CD1c-positive myeloid dendritic cell (primary cell): ENCODE data around the gene PALM2AKAP2.

Experiments
- DNase-seq: peaks from one replicate; pipeline ENCODE4 v3.0.0-alpha.2; 2016; ENCODE audit errors: extremely low spot score

Gene PALM2AKAP2

GRCh38 chr9:109779711-109780452 is at the start of gene PALM2AKAP2:
PALM2AKAP2 (plus strand) TSS chr9:109780198; CDS start chr9:109780489, 291 bp downstream.
- DNase-seq = no peak

GRCh38 chr9:109730228-109730627 is 49.8 kb upstream of the PALM2AKAP2 start:
- no peak for DNase-seq

GRCh38 chr9:109733690-109734089 is 46.3 kb upstream of the PALM2AKAP2 start:
- peak; percentile 1 for DNase-seq

- DNase-seq = no peak
Observed at GRCh38 chr9:109734814-109735213, 45.2 kb upstream of the PALM2AKAP2 start.

GRCh38 chr9:109735801-109736200 is 44.2 kb upstream of the PALM2AKAP2 start:
- DNase-seq = no peak

GRCh38 chr9:109737295-109737694 is 42.7 kb upstream of the PALM2AKAP2 start:
- DNase-seq = no peak

GRCh38 chr9:109739760-109740159 is 40.2 kb upstream of the PALM2AKAP2 start:
- no peak for DNase-seq

- DNase-seq = no peak
Observed at GRCh38 chr9:109742776-109743348, 37.1 kb upstream of the PALM2AKAP2 start.

GRCh38 chr9:109743696-109744095 is 36.3 kb upstream of the PALM2AKAP2 start:
- DNase-seq = no peak

- no peak for DNase-seq
Observed at GRCh38 chr9:109745335-109746283, 34.4 kb upstream of the PALM2AKAP2 start.

- DNase-seq = no peak
Observed at GRCh38 chr9:109751253-109751652, 28.7 kb upstream of the PALM2AKAP2 start.

GRCh38 chr9:109753308-109753707 is 26.7 kb upstream of the PALM2AKAP2 start:
- no peak for DNase-seq

GRCh38 chr9:109755040-109755439 is 25.0 kb upstream of the PALM2AKAP2 start:
- DNase-seq = no peak

GRCh38 chr9:109759589-109759988 is 20.4 kb upstream of the PALM2AKAP2 start:
- no peak for DNase-seq

- no peak for DNase-seq
Observed at GRCh38 chr9:109765278-109765677, 14.7 kb upstream of the PALM2AKAP2 start.

- no peak for DNase-seq
Observed at GRCh38 chr9:109765830-109766229, 14.2 kb upstream of the PALM2AKAP2 start.

GRCh38 chr9:109766351-109766750 is 13.6 kb upstream of the PALM2AKAP2 start:
- no peak for DNase-seq

GRCh38 chr9:109767404-109767803 is 12.6 kb upstream of the PALM2AKAP2 start:
- DNase-seq = no peak

- DNase-seq = no peak
Observed at GRCh38 chr9:109767814-109768213, 12.2 kb upstream of the PALM2AKAP2 start.

- DNase-seq = no peak
Observed at GRCh38 chr9:109769250-109769649, 10.7 kb upstream of the PALM2AKAP2 start.

- no peak for DNase-seq
Observed at GRCh38 chr9:109770101-109770500, 9.9 kb upstream of the PALM2AKAP2 start.

- no peak for DNase-seq
Observed at GRCh38 chr9:109771087-109771486, 8.9 kb upstream of the PALM2AKAP2 start.
